HG02610 (cell line): ENCODE measurements around the gene ZNF783.
"Not testable (repeated sequence)": the region's sequence is repeated elsewhere in the genome, so short reads cannot be mapped to it uniquely, and the experiment has no call there.

Experiments
- ATAC-seq: cut with Tn5 transposase; IDR thresholded peaks from one replicate; pipeline ENCODE4 v1.9.1; 2021; ENCODE audit warnings: mild to moderate bottlenecking, moderate library complexity; ENCODE audit not compliant: unreplicated experiment

Gene ZNF783

DNA sequence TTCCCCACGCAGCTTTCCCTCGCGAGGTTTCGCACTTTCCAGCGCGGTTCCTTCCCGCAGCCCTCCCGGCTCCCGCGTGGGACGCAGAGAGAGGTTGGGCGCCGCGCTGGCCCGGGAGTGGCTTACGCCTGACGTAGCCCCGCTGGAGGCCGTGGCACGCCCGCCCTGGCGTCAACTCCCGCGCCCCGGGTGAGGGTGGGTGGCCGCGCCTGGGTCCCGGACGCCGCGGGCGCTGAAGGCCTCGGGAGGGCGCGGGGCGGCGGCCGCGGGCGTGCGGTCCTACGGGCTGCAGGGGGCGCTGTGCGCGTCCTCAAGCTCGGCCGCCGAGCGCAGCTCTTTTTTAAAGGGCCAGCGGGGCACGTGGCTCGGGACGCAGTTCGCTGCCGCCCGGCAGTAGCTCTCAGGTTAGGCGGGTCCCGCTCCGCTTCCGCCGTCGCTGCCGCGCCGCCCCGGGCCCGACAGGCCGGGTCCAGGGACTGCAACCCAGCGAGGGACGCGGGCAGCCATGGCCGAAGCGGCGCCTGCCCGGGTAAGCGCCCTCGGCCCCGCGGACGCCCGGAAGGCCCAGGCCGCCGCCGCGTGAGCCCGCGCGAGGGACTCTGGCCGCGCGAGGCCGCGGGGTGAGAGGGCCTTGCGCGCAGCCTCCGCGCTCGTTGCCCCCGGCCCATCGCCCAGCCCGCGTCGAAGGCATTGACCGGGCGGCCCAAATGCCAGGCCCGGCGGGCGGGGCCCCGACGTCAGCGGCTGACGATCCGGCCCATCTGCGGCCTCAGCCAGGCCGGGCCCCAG lies at the start of gene ZNF783:
TSS of gene ZNF783 (plus strand) at position 368 of the 789 bp plus-strand sequence. CDS start at position 506, 138 bp downstream.
- peak; percentile 88 for ATAC-seq

DNA sequence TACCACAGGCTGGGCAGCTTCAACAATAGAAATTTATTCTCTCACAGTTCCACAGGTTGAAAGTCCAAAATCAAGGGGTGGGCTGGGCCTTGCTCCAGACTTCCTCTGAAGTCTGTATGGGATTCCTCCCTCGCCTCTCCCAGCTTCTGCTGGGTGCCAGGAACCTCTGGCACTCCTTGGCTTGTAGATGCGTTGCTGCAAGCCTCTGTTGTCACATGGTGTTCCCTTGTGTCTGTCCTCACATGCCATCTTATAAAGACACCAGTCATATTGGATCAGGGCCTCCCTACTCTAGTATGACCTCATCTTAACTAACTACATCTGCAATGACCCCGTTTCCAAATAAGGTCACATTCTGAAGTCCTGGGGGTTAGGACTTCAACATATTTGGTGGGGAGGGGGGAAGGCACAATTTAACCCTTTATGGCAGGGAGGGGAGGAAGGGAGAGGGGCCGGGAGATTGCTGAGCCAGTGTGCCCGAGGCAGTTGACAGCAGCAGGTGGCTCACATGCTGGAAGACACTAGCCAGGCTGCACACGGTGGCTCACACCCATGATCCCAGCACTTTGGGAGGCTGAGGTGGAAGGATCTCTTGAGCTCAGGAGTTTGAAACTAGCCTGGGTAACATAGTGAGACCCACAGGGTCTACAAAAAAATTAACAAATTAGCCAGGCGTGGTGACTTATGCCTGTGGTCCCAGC lies 47.8 kb upstream of the ZNF783 start:
- ATAC-seq: no peak

DNA sequence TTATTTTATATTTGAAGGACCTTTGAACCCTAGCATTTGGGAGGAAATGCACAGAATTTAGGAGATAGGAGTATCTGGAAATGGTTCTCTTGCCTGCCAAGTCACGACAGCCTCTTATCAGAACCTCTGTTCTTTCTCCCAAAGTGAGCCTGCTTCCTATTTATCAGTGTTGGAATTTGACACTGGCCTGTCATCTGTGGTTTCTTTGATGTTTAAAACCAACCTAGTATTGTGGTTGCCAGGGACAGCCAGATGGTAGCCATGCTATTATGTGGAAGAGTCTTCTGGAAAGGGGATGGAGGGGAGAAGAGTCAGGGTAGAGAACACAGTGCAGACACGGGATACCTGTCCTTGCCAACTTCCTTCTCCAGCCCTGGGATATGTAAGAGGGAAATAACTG lies 45.6 kb upstream of the ZNF783 start:
- no peak for ATAC-seq

- no peak for ATAC-seq
Observed at GRCh38 chr7:149217570-149217969, 44.4 kb upstream of the ZNF783 start.

DNA sequence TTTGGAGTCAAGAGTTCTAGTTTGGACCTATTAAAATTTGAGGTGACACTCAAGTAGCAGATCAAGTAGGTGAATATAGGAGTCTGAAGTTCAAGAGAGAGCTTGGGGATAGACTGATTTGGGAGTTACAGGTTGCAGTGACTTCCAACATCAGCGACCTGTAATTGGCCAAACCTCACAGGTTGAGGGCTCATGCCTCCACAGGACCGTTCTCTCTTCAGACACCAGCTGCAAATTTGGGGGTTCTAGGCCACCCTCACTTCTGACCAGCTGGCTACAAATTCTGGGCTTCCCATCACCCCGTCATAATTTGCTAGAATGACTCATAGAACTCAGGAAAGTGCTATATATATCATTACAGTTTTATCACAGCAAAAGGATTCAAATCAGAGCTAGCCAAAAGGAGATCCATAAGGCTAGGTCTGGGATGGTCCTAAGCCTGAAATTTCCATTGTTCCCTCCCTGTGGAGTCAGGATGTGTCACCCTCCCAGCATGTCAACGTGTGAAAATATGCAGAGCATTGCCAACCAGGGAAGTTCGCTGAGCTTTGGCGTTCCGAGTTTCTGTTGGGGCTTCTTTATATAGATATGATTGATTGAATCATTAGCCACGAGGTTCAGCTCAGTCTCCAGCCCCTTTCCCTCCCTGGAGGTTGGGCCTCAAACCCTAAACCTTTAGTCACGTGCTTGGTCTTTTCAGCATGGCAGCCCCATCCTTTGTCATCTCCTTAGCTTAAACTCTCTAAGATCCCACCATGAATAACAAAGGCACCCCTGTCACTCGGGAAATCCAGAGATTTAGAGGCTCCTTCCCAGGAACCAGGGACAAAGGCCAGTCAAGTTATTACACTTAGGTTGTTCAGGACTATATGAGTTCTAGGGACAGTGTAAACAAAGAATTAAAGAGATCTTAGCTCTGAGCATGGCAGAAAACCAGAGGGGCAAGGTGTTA lies 43.3 kb upstream of the ZNF783 start:
- ATAC-seq: no peak

DNA sequence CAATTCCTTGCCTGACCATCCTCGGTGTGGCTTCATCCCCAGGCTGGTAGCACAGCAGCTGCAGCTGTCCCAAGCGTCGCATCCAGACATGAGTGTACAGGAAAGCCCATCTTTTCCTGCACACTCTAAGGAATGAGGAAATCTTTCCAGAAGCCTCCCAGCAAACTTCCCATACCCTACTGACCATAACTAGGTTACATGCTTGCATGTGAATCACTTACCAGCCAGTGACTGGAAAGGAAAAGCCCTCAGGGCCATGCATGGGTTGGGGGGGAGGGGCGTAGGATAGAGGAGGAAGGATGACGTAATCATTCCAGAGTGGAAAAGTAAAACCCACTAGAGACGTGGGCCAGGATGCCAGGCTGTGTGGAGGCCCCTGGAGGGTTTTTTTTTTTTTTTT lies 41.5 kb upstream of the ZNF783 start:
- ATAC-seq: no peak

DNA sequence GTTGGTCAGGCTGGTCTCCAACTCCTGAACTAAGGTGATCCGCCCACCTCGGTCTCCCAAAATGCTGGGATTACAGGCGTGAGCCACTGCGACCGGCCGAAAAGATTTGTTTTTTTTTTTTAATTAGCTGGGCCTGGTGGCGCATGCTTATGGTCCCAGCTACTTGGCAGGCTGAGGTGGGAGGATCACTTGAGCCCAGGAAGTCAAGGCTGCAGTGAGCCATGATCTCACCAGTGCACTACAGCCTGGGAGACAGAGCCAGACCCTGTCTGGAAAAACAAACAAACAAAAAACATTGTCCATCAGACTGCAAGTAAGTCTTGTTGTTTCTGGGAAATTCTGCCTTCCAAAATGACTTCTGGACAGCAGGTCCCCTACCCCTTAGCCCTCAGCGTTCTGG lies 38.8 kb upstream of the ZNF783 start:
- ATAC-seq: no peak

- ATAC-seq: no peak
Observed at GRCh38 chr7:149223761-149224160, 38.2 kb upstream of the ZNF783 start.

DNA sequence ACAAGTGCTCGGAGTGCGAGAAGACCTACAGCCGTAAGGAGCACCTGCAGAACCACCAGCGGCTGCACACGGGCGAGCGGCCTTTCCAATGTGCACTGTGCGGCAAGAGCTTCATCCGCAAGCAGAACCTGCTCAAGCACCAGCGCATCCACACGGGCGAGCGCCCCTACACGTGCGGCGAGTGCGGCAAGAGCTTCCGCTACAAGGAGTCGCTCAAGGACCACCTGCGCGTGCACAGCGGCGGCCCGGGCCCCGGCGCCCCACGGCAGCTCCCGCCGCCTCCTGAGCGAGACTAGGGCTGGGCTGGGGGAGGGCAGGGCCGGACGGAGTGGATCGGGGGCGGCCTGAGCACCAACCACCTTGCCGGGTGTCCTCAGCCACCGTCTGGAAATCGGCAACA lies 37.6 kb upstream of the ZNF783 start:
- ATAC-seq: no peak

GRCh38 chr7:149225106-149225505 lies 36.9 kb upstream of the ZNF783 start:
- ATAC-seq: no peak

GRCh38 chr7:149225656-149226055 lies 36.3 kb upstream of the ZNF783 start:
- no peak for ATAC-seq

GRCh38 chr7:149226366-149226765 lies 35.6 kb upstream of the ZNF783 start:
- not testable (repeated sequence) for ATAC-seq

DNA sequence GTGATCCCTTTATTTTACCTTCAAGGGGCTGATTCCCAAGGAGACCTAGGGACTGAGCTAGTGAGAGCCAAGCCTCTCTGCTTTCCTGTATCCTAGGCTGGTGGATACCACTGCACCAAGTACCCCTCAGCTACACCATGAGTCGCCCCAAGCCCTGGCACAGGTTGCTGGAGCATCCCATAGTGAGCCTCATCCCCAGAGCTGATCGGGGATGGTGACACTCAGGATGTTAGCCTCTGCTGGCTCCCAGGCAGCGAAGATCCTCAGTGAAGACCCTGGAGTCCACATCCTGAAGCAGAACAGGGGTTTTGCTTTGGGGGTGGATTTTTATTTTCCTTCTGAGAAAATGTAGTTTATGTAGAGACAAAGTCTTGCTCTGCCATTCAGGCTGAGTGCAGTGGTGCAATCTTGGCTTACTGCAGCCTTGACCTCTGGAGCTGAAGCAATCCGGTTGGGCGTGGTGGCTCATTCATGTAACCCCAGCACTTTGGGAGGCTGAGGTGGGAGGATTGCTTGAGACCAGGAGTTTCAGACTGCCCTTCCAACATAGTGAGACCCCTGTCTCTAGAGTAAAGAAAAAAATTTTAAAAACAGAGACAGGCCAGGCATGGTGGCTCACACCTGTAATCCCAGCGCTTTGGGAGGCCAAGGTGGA lies 35.0 kb upstream of the ZNF783 start:
- no peak for ATAC-seq

DNA sequence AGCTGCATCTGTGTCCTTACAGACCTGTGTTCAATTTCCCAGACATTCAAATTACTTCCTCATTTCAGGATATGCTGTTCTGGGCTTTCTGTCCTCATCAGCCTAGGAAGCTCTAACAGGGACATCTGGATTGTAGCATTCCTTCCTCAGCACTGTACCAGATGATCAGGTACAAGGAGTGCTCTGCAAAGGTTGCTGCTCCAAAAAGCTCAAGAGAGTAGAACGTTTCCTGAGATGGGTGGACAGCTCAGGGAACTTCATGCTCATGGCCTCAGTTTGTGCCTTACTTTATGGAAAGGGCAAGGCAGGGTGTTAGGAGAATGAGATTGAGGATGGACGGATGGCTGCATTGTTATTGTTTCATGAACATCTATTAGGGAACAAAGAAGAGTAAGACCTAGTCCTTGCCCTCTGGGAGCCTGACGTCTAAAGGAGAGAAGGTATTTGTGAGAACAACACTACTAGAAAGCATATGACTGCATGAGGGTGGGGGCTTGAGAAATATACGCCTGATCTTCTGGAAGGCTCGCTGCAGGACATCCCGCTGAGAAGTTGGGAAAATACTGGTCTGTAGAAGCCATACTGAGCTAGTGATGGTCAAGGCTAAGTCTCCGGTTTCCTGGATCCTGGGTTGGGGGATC lies 33.0 kb upstream of the ZNF783 start:
- ATAC-seq: no peak

DNA sequence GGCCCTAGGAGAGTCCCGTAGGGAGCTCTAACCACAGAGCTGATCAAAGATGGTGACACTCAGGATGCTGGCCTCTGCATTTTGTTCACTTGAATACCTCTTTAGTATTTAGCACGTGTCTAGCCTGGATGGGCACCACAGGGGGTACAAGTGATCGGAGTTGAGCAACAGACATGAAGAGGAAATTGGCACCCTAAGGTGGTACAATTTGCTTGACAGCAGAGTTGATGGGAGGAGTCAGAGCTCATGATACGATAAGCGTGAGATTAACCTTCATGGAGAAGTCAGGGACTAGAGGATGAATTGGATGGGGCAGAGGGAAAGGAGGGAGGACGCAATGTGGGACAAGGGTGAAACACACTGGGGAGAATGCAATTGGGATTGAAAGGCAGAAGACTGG lies 32.5 kb upstream of the ZNF783 start:
- no peak for ATAC-seq

DNA sequence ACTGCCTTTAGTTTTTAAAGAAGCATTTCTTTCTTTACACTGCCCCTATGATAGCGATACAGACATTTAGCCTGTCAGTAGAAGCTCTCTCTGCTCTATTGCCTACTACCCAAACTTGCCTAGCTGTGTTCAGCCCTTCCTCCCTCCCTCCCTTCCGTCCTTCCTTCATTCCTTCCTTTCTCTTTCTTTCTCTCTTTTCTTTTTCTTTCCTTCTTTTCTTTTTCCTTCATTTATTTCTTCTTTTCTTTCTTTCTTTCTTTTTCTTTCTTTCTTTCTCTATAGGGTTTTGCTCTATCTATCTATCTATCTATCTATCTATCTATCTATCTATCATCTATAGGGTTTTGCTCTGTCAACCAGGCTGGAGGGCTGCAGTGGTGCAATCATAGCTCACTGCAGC lies 29.6 kb upstream of the ZNF783 start:
- no peak for ATAC-seq

DNA sequence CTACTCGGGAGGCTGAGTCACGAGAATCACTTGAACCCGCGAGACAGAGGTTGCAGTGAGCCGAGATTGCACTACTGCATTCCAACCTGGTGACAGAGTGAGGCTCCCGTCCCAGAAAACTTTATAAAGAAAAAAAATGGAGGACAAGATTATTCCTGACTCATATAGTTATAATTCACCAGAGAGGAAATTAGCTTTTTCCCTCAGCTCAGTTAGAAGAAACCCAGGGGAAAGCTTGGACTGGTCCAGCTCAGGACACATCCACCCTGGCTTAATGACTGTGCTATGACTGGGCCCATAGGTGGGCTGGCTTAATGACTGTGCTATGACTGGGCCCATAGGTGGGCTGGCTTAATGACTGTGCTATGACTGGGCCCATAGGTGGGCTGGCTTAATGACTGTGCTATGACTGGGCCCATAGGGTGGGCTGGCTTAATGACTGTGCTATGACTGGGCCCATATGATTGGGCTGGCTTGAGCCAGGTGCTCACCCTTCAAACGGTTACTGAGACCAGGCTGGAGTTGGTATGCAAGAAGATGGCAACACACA lies 28.3 kb upstream of the ZNF783 start:
- not testable (repeated sequence) for ATAC-seq

- no peak for ATAC-seq
Observed at GRCh38 chr7:149237502-149237901, 24.5 kb upstream of the ZNF783 start.

- no peak for ATAC-seq
Observed at GRCh38 chr7:149238051-149238450, 23.9 kb upstream of the ZNF783 start.
